ENCODE data around the gene HSPA9. TPM values are rescaled to one million over a fixed set of nuclear protein-coding genes. Genes with fewer than 3 reads are reported as not detected.
A peak's percentile ranks its signal among the peaks of the same experiment; 100 is the strongest.

HSPA9 gene
- total RNA-seq, 2 experiments from 2014 or later, result 290 to 362 TPM

DNA sequence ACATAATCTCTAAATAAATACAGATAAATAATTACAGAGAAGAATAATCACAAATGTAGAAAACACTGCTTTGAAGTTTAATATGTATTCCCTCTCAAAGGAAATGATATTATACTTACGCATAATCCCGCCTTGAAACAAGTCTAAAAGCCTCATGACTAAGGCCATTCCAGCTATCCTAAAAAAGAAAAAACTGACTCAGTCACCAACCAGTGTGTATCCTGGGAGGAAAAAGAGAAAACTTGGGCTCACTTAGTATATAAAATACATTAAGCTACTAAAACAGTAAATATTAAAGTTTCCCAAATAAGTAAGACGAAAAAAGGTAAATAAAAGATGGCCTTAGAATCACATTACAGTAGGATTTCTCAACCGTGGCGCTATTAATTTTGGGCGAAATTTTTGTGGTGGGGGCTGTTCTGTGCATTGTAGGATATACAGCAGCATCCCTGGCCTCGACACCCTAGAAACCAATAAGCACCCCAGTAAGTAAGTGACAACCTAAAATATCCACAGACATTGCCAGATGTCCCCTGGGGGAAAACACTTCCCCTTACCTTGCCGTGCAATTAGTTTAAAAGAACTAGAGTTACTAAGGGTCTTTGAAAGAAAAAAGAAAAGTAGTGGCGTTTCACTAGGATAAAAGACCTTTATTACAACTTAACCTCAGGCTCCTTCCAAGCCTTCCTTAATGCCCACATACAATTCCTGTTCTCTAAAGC, 1.1 kb downstream of the HSPA9 start:
- Histone ChIP-seq H3K9me3 (ENCODE audit: low read length) (no peaks in the 10 kb centered on the region), H3K9me2 (ENCODE audit: insufficient read depth, low read length) (no peaks in the 10 kb centered on the region), H4K20me1 (ENCODE audit: insufficient read depth, low read length) (peaks cover 29% of the 10 kb centered on the region), H3K4me3 (ENCODE audit: low read depth, low read length, poor library complexity, severe bottlenecking) (peak overlapping the region; percentile 95), H3K79me2 (ENCODE audit: insufficient read depth, low read depth, low read length) (peaks cover 58% of the 10 kb centered on the region), H3K27ac (ENCODE audit: low read depth, low read length, poor library complexity, severe bottlenecking) (peak overlapping the region; percentile 80), H2AFZ (ENCODE audit: low read length) (no peak overlapping the region; the same call in 1 of the 2 replicates), H3K4me2 (ENCODE audit: low read length) (peak overlapping the region; percentile 79), H3K36me3 (ENCODE audit: insufficient read depth, low read length) (peaks cover 59% of the 10 kb centered on the region), H3K4me1 (ENCODE audit: insufficient read depth, low read length, poor library complexity, severe bottlenecking) (peaks cover 31% of the 10 kb centered on the region)
- BruUV-seq (replicated peaks), result no TSS peak
- ChIA-PET POLR2A (interaction anchor here (0.7 to 2.0 kb wide), 3 partner anchors 9 to 38 kb away, joined by 3 to 6 read pairs (median 4); partner anchors contain the start of gene ETF1), CTCF (ENCODE audit: unreplicated experiment) (no interaction called here)
- TF ChIP-seq, protein P1, sequence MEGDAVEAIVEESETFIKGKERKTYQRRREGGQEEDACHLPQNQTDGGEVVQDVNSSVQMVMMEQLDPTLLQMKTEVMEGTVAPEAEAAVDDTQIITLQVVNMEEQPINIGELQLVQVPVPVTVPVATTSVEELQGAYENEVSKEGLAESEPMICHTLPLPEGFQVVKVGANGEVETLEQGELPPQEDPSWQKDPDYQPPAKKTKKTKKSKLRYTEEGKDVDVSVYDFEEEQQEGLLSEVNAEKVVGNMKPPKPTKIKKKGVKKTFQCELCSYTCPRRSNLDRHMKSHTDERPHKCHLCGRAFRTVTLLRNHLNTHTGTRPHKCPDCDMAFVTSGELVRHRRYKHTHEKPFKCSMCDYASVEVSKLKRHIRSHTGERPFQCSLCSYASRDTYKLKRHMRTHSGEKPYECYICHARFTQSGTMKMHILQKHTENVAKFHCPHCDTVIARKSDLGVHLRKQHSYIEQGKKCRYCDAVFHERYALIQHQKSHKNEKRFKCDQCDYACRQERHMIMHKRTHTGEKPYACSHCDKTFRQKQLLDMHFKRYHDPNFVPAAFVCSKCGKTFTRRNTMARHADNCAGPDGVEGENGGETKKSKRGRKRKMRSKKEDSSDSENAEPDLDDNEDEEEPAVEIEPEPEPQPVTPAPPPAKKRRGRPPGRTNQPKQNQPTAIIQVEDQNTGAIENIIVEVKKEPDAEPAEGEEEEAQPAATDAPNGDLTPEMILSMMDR (conservative IDR thresholded peaks at IDR 0.05; ENCODE audit: low read length), result no peak
- TF ChIP-seq EZH2phosphoT487 (IDR thresholded peaks at IDR 0.05; ENCODE audit: borderline replicate concordance, low read depth, low read length), result no peak
- peak; percentile 35 for DNase-seq (ENCODE audit: low spot score)
- intact Hi-C loops (cut with micrococcal nuclease; ENCODE audit: unreplicated experiment), result loop anchor here (2.0 to 10.0 kb wide), 3 partner anchors 361 to 721 kb away; partner anchors contain the start of genes CDC23, FAM13B and MATR3

DNA sequence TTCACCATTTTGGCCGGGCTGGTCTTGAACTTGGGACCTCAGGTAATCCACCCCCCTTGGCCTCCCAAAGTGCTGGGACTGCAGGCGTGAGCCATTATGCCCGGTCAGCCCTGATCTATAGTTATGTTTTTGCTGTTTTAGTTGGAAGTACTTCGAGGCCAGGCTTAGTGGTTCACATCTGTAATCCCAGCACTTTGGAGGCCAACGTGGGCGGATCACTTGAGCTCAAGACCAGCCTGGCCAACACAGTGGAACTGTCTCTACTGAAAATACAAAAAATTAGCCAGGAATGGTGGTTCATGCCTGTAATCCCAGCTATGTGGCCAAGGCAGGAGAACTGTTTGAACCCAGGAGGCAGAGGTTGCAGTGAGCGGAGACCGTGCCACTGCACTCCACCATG, 2.0 kb downstream of the HSPA9 start:
- no peak for DNase-seq (ENCODE audit: low spot score)
- ChIA-PET CTCF (ENCODE audit: unreplicated experiment) (no interaction called here), POLR2A (no interaction called here)
- H3K9me2 ChIP-seq (ENCODE audit: insufficient read depth, low read length), result no peaks in the 10 kb centered on the region
- BruUV-seq (replicated peaks), result no TSS peak
- peak overlapping the region; percentile 79 for H3K4me2 ChIP-seq (ENCODE audit: low read length)
- H3K9me3 ChIP-seq (ENCODE audit: low read length), result no peaks in the 10 kb centered on the region
- H3K4me1 ChIP-seq (ENCODE audit: insufficient read depth, low read length, poor library complexity, severe bottlenecking), result peaks cover 31% of the 10 kb centered on the region
- H3K36me3 ChIP-seq (ENCODE audit: insufficient read depth, low read length), result peaks cover 68% of the 10 kb centered on the region
- intact Hi-C loops (cut with micrococcal nuclease; ENCODE audit: unreplicated experiment), result loop anchor here (10.0 kb wide), 2 partner anchors 538 to 722 kb away; partner anchors contain the start of genes FAM13B and MATR3
- no peak overlapping the region for H3K4me3 ChIP-seq (ENCODE audit: low read depth, low read length, poor library complexity, severe bottlenecking)
- H2AFZ ChIP-seq (ENCODE audit: low read length), result no peak overlapping the region
- no peak overlapping the region for H3K27ac ChIP-seq (ENCODE audit: low read depth, low read length, poor library complexity, severe bottlenecking)
- TF ChIP-seq, protein P1 (conservative IDR thresholded peaks at IDR 0.05; ENCODE audit: low read length), result no peak
- H3K79me2 ChIP-seq (ENCODE audit: insufficient read depth, low read depth, low read length), result peaks cover 66% of the 10 kb centered on the region
- H4K20me1 ChIP-seq (ENCODE audit: insufficient read depth, low read length), result peaks cover 36% of the 10 kb centered on the region

DNA sequence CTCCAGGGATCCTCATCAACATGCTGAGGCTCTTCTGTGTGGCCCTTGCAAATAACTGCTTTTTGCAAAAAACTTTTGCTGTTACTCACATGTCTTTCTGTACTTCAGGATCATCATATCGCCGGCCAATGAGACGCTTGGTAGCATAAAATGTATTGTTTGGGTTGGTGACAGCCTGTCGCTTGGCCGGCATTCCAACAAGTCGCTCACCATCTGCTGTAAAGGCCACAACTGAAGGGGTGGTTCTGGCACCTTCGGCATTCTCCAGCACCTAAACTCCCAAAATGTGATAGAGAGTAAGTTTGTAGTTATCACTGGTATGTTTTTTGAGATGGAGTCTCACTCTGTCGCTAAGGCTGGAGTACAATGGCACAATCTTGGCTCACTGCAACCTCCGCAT, 4.3 kb downstream of the HSPA9 start:
- H3K9me2 ChIP-seq (ENCODE audit: insufficient read depth, low read length), result no peaks in the 10 kb centered on the region
- H2AFZ ChIP-seq (ENCODE audit: low read length), result no peak overlapping the region
- H3K4me1 ChIP-seq (ENCODE audit: insufficient read depth, low read length, poor library complexity, severe bottlenecking), result peaks cover 13% of the 10 kb centered on the region
- no peaks in the 10 kb centered on the region for H3K9me3 ChIP-seq (ENCODE audit: low read length)
- H3K4me2 ChIP-seq (ENCODE audit: low read length), result no peak overlapping the region
- H3K36me3 ChIP-seq (ENCODE audit: insufficient read depth, low read length), result peaks cover 92% of the 10 kb centered on the region
- no peak overlapping the region for H3K4me3 ChIP-seq (ENCODE audit: low read depth, low read length, poor library complexity, severe bottlenecking)
- DNase-seq (ENCODE audit: low spot score), result no peak
- POLR2A ChIA-PET, result no interaction called here
- intact Hi-C loops (cut with micrococcal nuclease; ENCODE audit: unreplicated experiment), result loop anchor here (10.0 kb wide), 2 partner anchors 536 to 724 kb away; partner anchors contain the start of genes FAM13B and MATR3
- H3K27ac ChIP-seq (ENCODE audit: low read depth, low read length, poor library complexity, severe bottlenecking), result no peak overlapping the region
- TF ChIP-seq, protein P1 (conservative IDR thresholded peaks at IDR 0.05; ENCODE audit: low read length), result no peak
- TF ChIP-seq EZH2phosphoT487 (IDR thresholded peaks at IDR 0.05; ENCODE audit: borderline replicate concordance, low read depth, low read length), result no peak
- peaks cover 86% of the 10 kb centered on the region for H3K79me2 ChIP-seq (ENCODE audit: insufficient read depth, low read depth, low read length)
- peaks cover 40% of the 10 kb centered on the region for H4K20me1 ChIP-seq (ENCODE audit: insufficient read depth, low read length)
- no TSS peak for BruUV-seq (replicated peaks)
- CTCF ChIA-PET (ENCODE audit: unreplicated experiment), result no interaction called here

Data from OCI-LY7 (cell line).